ENCODE measurements around the gene UGT1A1. TPM values are rescaled to one million over a fixed set of nuclear protein-coding genes. Genes with fewer than 3 reads are reported as not detected.

Gene UGT1A1
- total RNA-seq, 1 donor from 2014 or later = not detected

- H3K4me3 ChIP-seq (ENCODE audit: low read depth, low read length) = no peak overlapping the region
- TF ChIP-seq, protein P1, sequence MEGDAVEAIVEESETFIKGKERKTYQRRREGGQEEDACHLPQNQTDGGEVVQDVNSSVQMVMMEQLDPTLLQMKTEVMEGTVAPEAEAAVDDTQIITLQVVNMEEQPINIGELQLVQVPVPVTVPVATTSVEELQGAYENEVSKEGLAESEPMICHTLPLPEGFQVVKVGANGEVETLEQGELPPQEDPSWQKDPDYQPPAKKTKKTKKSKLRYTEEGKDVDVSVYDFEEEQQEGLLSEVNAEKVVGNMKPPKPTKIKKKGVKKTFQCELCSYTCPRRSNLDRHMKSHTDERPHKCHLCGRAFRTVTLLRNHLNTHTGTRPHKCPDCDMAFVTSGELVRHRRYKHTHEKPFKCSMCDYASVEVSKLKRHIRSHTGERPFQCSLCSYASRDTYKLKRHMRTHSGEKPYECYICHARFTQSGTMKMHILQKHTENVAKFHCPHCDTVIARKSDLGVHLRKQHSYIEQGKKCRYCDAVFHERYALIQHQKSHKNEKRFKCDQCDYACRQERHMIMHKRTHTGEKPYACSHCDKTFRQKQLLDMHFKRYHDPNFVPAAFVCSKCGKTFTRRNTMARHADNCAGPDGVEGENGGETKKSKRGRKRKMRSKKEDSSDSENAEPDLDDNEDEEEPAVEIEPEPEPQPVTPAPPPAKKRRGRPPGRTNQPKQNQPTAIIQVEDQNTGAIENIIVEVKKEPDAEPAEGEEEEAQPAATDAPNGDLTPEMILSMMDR (conservative IDR thresholded peaks at IDR 0.05; ENCODE audit: low read depth, low read length) = no peak
- DNase-seq (ENCODE audit: low read depth) = no peak
These were observed 12.5 kb downstream of the UGT1A1 start for GRCh38 chr2:233772583-233772982.

DNA sequence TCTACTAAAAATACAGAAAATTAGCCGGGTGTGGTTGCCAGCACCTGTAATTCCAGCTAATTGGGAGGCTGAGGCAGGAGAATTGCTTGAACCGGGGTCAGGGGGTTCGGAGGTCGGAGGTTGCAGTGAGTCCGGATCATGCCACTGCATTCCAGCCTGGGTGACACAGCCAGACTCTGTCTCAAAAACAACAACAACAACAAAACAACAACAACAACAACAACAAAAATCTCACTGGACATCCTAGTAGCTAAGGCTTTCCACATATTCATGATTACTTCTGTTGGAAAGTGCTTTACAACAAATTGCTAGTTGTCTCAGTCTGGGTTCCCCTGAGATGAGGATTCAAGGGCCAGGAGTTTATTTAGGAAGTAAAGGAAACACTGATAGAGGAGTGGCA lies 13.8 kb downstream of the UGT1A1 start:
- TF ChIP-seq, protein P1 (conservative IDR thresholded peaks at IDR 0.05; ENCODE audit: low read depth, low read length) = no peak
- DNase-seq (ENCODE audit: low read depth) = no peak
- no peak overlapping the region for H3K4me3 ChIP-seq (ENCODE audit: low read depth, low read length)

- H3K4me3 ChIP-seq (ENCODE audit: low read depth, low read length) = no peak overlapping the region
- TF ChIP-seq, protein P1 (conservative IDR thresholded peaks at IDR 0.05; ENCODE audit: low read depth, low read length) = no peak
- no peak for DNase-seq (ENCODE audit: low read depth)
These were observed 15.3 kb downstream of the UGT1A1 start for GRCh38 chr2:233775414-233775813.

GRCh38 chr2:233778030-233778429 lies 18.0 kb downstream of the UGT1A1 start, which contains the start of gene MROH2A:
Gene MROH2A, plus strand, starts transcription at chr2:233778330. Its CDS starts 1,029 bp downstream, at chr2:233779359.
- DNase-seq (ENCODE audit: low read depth) = no peak
- H3K4me3 ChIP-seq (ENCODE audit: low read depth, low read length) = no peak within 1 kb of the TSS
- TF ChIP-seq, protein P1 (conservative IDR thresholded peaks at IDR 0.05; ENCODE audit: low read depth, low read length) = no peak

DNA sequence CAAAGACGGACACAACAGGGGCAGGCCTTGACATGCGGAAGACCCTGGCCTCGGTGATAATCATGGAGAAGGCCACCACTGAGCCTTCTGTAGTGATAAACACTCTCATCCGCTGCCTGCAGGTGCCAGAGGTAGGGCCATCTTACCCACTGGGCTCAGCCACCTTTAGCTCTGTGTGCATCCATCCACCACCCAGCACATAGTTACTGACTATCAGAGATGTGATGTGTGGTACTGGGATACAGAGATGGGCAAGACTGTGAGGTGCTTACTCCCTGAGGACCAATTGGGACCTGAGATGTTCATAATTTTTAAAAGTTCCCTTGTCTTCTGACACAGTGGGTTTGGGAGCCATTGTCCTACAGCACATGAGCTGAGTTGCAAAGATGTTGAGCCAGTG lies 19.7 kb downstream of the UGT1A1 start:
- no peak overlapping the region for H3K4me3 ChIP-seq (ENCODE audit: low read depth, low read length)
- DNase-seq (ENCODE audit: low read depth) = no peak
- TF ChIP-seq, protein P1 (conservative IDR thresholded peaks at IDR 0.05; ENCODE audit: low read depth, low read length) = no peak

- DNase-seq (ENCODE audit: low read depth) = no peak
- TF ChIP-seq, protein P1 (conservative IDR thresholded peaks at IDR 0.05; ENCODE audit: low read depth, low read length) = no peak
- no peak overlapping the region for H3K4me3 ChIP-seq (ENCODE audit: low read depth, low read length)
These were observed 20.7 kb downstream of the UGT1A1 start for GRCh38 chr2:233780771-233781170.

GRCh38 chr2:233789554-233789953 lies 29.5 kb downstream of the UGT1A1 start:
- TF ChIP-seq, protein P1 (conservative IDR thresholded peaks at IDR 0.05; ENCODE audit: low read depth, low read length) = no peak

More at GRCh38 chr2:233789554-233789953, 29.5 kb downstream of the UGT1A1 start:
- no peak overlapping the region for H3K4me3 ChIP-seq (ENCODE audit: low read depth, low read length)
- no peak for DNase-seq (ENCODE audit: low read depth)

All from epithelial cell of proximal tubule (primary cell).